Testis (tissue), 2 donors: ENCODE results near the gene CTBP2.

ENCODE experiments used
- CTCF ChIP-seq, 3 experiments: fragments of 450-650 bp in 2 of 3; fragments of 200-600 bp in 1 of 3; sonication (generic) in 1 of 3; IDR thresholded peaks; one replicate each; pipeline ENCODE4 v1.5.1; 2016 to 2019; ENCODE audit warnings: antibody characterized with exemption in 3 of 3, mild to moderate bottlenecking in 2 of 3, moderate library complexity in 1 of 3
- POLR2A ChIP-seq: fragments of 450-650 bp; IDR thresholded peaks from one replicate; pipeline ENCODE4 v1.6.1; 2017; ENCODE audit warnings: antibody characterized with exemption, mild to moderate bottlenecking, moderate library complexity

- TF ChIP-seq CTCF (IDR thresholded peaks at IDR 0.05) (peak in 1 of 3 experiments; percentile 18), POLR2A (no peak)
Measured at GRCh38 chr10:125018576-125019143, 141.7 kb downstream of the CTBP2 start.
